Heart left ventricle (tissue), 16 donors: ENCODE results near the gene YPEL2. TPM values are rescaled to one million over a fixed set of nuclear protein-coding genes. Genes with fewer than 3 reads are reported as not detected.
"Not testable (repeated sequence)": the region's sequence is repeated elsewhere in the genome, so short reads cannot be mapped to it uniquely, and the experiment has no call there.

Experiments
- ATAC-seq, 4 donors: fragments of 200-7000 bp; cut with Tn5 transposase; one replicate each; pipeline ENCODE4 v1.9.1; 2020 to 2022; ENCODE audit warnings: moderate library complexity in 4 of 4, mild to moderate bottlenecking in 3 of 4, moderate number of reproducible peaks in 1 of 4
- DNase-seq, 5 donors: peaks; one replicate each; pipeline ENCODE4 v3.0.0-alpha.2; 2020
- H3K27ac ChIP-seq, 12 donors: fragments of 200-600 bp; sonication (generic) in 4 of 12; one replicate each; pipeline versions ENCODE4 v1.5.0 to v1.8.0; 2016 to 2022; ENCODE audit warnings: mild to moderate bottlenecking in 2 of 12
- H3K27me3 ChIP-seq, 9 donors: fragments of 200-600 bp; sonication (generic) in 2 of 9; one replicate each; pipeline versions ENCODE4 v1.5.1 to v1.8.0; 2016 to 2022; ENCODE audit warnings: mild to moderate bottlenecking in 3 of 9
- H3K36me3 ChIP-seq, 9 donors: fragments of 200-600 bp; sonication (generic) in 2 of 9; one replicate each; pipeline versions ENCODE4 v1.5.0 to v1.8.0; 2018 to 2022; ENCODE audit warnings: mild to moderate bottlenecking in 2 of 9
- H3K4me1 ChIP-seq, 12 donors: fragments of 200-600 bp; sonication (generic) in 4 of 12; one replicate each; pipeline versions ENCODE4 v1.5.0 to v1.8.0; 2016 to 2022; ENCODE audit warnings: mild to moderate bottlenecking in 3 of 12
- H3K4me3 ChIP-seq, 12 donors: fragments of 200-600 bp; sonication (generic) in 4 of 12; one replicate each; pipeline versions ENCODE4 v1.5.0 to v1.8.0; 2017 to 2022; ENCODE audit warnings: mild to moderate bottlenecking in 9 of 12, moderate library complexity in 4 of 12
- H3K9me3 ChIP-seq, 12 donors: fragments of 200-600 bp; sonication (generic) in 4 of 12; one replicate each; pipeline versions ENCODE4 v1.5.0 to v1.8.0; 2016 to 2022; ENCODE audit warnings: mild to moderate bottlenecking in 1 of 12
- POLR2A ChIP-seq, 2 donors: fragments of 450-650 bp; IDR thresholded peaks; one replicate each; pipeline ENCODE4 v1.6.1; 2017; ENCODE audit warnings: antibody characterized with exemption in 2 of 2, mild to moderate bottlenecking in 2 of 2, moderate library complexity in 2 of 2
- WGBS, 4 donors: extraction: QIAGEN DNeasy Blood & Tissue Kit in 2 of 4; methylation state at CpG; one replicate each; pipeline versions ENCODE4 v1.1.5 to v1.1.7; 2013 to 2018; 5-methylcytosine and 5-hydroxymethylcytosine counted together
- intact Hi-C, 10 donors: fragments of 100-400 bp; cut with DNase I; formaldehyde crosslinking; loops; one replicate each; pipeline versions ENCODE4 v1.11.1 to v1.14.2; 2022
- polyA plus RNA-seq, 2 donors: library from polyadenylated mRNA; stranded (reverse); fragments of 200-250 nt; gene quantifications; one replicate each; pipeline ENCODE4 v1.2.3, GENCODE V29; 2013
- total RNA-seq, 9 donors: library from RNA; depleted of rRNA in 2 of 9; stranded (reverse); fragments of >200 nt in 2 of 9; fragmentation: NEBNext Ultra II Directional in 3 of 9; extraction: Animal tissue kit (Norgen Biotek cat#: 25700) in 3 of 9; gene quantifications; one replicate each; pipeline versions ENCODE4 v1.1.0 to v1.2.4, GENCODE V29; 2016 to 2023
- TF ChIP-seq, protein P1 (sequence below), 12 donors: fragments of 200-600 bp; sonication (generic) in 4 of 12; IDR thresholded peaks; one replicate each; pipeline versions ENCODE4 v1.5.0 to v1.8.0; 2018 to 2022; ENCODE audit warnings: antibody characterized with exemption in 12 of 12, mild to moderate bottlenecking in 5 of 12
- donor health status: ischemic (EF 13 %, LVEDD 7.1; RV severe dilation, severe dysfunction).
- donor health status: healthy with polysubstance abuse.
- donor health status: DM: no; HTN: yes; CAD: no.
- donor health status: DM: no; HTN: no; CAD: no.
- donor health status: ischemic (EF 25% LVEDD 6.9; RV normal size, moderate dysfunction).
- donor health status: ischemic (EF 25% LVEDD 5.7; RV mildly dilated, moderate dysfunction).
- donor health status: healthy.
- donor health status: DM: yes; HTN: yes; CAD: no.
- donor health status: ischemic (EF 35%, LVEDD 5.7; RV mildly dilated, moderate dysfunction).
- donor health status: nonischemic (EF 11% LVEDD 7.7; RV severe dilation, severe dysfunction).
- donor health status: DM: yes; HTN: yes; CAD: no.
- donor health status: PGD.
- donor health status: ischemic (EF 29% LVEDD 5.4; RV normal size, mild dysfunction).
- donor health status: nonischemic (EF 23%, LVEDD 6.1; RV moderate dilation, normal function).

YPEL2 gene
- total and polyA plus RNA-seq, 11 donors, result 11.6 to 65.5 (median 33.9) TPM

- ATAC-seq (no peak), DNase-seq (no peak)
- Histone ChIP-seq H3K27me3 (no peaks in the 10 kb centered on the region), H3K9me3 (no peaks in the 10 kb centered on the region), H3K27ac (peak overlapping the region in 2 of 12 donors; percentile 38 to 83), H3K4me1 (peaks cover 0 to 36% (median 0%) of the 10 kb centered on the region in 12 donors), H3K36me3 (no peaks in the 10 kb centered on the region), H3K4me3 (no peak overlapping the region)
- intact Hi-C loops, result no loop called here
- WGBS, 4 donors, result 78 to 88% (median 83%) methylated on average over 3 of the region's 3 CpGs
- no peak for TF ChIP-seq POLR2A (IDR thresholded peaks at IDR 0.05)
- TF ChIP-seq, protein P1, sequence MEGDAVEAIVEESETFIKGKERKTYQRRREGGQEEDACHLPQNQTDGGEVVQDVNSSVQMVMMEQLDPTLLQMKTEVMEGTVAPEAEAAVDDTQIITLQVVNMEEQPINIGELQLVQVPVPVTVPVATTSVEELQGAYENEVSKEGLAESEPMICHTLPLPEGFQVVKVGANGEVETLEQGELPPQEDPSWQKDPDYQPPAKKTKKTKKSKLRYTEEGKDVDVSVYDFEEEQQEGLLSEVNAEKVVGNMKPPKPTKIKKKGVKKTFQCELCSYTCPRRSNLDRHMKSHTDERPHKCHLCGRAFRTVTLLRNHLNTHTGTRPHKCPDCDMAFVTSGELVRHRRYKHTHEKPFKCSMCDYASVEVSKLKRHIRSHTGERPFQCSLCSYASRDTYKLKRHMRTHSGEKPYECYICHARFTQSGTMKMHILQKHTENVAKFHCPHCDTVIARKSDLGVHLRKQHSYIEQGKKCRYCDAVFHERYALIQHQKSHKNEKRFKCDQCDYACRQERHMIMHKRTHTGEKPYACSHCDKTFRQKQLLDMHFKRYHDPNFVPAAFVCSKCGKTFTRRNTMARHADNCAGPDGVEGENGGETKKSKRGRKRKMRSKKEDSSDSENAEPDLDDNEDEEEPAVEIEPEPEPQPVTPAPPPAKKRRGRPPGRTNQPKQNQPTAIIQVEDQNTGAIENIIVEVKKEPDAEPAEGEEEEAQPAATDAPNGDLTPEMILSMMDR (IDR thresholded peaks at IDR 0.05), result no peak
Observed at GRCh38 chr17:59287891-59288290, 43.6 kb upstream of the YPEL2 start.

GRCh38 chr17:59289981-59290301 is 41.5 kb upstream of the YPEL2 start:
- DNase-seq (no peak), ATAC-seq (no peak)
- H3K4me3 ChIP-seq, result no peak overlapping the region
- H3K4me1 ChIP-seq, result peaks cover 0 to 31% (median 0%) of the 10 kb centered on the region in 12 donors
- H3K36me3 ChIP-seq, result no peaks in the 10 kb centered on the region
- no peak overlapping the region for H3K27ac ChIP-seq
- H3K27me3 ChIP-seq, result no peaks in the 10 kb centered on the region
- intact Hi-C loops, result no loop called here
- H3K9me3 ChIP-seq, result no peaks in the 10 kb centered on the region
- TF ChIP-seq POLR2A (IDR thresholded peaks at IDR 0.05), result no peak
- TF ChIP-seq, protein P1 (IDR thresholded peaks at IDR 0.05), result no peak
- 56 to 62% (median 60%) methylated on average over 3 of the region's 3 CpGs for WGBS, 4 donors

DNA sequence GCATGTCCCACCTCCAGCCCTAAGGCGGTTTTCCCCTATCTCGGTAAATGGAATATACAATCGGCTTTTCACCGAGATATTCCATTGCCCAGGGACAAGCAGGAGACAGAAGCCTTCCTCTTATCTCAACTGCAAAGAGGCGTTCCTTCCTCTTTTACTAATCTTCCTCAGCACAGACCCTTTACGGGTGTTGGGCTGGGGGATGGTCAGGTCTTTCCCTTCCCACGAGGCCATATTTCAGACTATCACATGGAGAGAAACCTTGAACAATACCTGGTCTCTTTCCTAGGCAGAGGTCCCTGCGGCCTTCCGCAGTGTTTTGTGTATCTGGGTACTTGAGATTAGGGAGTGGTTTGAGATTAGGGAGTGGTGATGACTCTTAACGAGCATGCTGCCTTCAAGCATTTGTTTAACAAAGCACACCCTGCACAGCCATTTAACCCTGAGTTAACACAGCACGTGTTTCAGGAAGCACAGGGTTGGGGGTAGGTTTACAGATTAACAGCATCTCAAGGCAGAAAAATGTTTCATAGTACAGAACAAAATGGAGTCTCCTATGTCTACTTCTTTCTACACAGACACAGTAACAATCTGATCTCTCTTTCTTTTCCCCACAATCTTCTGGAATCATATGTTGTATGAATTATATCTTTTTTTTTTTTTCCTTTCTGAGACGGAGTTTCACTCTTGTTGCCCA is 41.0 kb upstream of the YPEL2 start:
- ATAC-seq, H3K27me3 ChIP-seq, H3K9me3 ChIP-seq, intact Hi-C loops, H3K4me3 ChIP-seq, DNase-seq, H3K36me3 ChIP-seq, H3K27ac ChIP-seq: not testable (repeated sequence)
- H3K4me1 ChIP-seq, result peaks cover 0 to 30% (median 0%) of the 10 kb centered on the region in 12 donors
- WGBS, 4 donors, result 16 to 20% (median 18%) methylated on average over 12 of the region's 12 CpGs

GRCh38 chr17:59292174-59292523 is 39.3 kb upstream of the YPEL2 start:
- peaks cover 0 to 27% (median 0%) of the 10 kb centered on the region in 12 donors for H3K4me1 ChIP-seq
- DNase-seq (no peak), ATAC-seq (no peak)
- H3K4me3 ChIP-seq, result no peak overlapping the region
- H3K36me3 ChIP-seq, result no peaks in the 10 kb centered on the region
- no peaks in the 10 kb centered on the region for H3K27me3 ChIP-seq
- no peaks in the 10 kb centered on the region for H3K9me3 ChIP-seq
- 10 to 43% (median 33%) methylated on average over 1 of the region's 1 CpG for WGBS, 4 donors
- TF ChIP-seq, protein P1 (IDR thresholded peaks at IDR 0.05), result no peak
- no peak for TF ChIP-seq POLR2A (IDR thresholded peaks at IDR 0.05)
- intact Hi-C loops, result no loop called here
- H3K27ac ChIP-seq, result no peak overlapping the region

DNA sequence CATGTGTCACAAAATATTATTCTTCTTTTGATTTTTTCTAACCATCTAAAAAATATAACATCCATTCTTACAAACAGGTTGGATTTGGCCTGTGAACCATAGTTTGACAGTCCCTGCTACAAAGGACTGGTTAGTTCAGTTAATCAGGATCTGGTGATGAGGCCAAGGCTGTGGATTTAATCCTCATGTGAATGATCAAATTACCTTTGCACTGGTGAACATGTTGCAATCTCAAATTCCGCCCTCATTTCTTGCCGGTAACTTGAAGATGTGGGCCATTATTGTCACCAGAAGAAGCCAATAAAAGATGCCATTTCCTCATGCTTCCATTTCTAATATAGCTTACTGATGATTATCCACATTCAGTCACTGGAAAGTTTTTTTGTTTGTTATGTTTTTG is 35.3 kb upstream of the YPEL2 start:
- WGBS, 4 donors, result 93 to 100% (median 97%) methylated on average over 2 of the region's 2 CpGs
- no peak overlapping the region for H3K4me3 ChIP-seq
- no peaks in the 10 kb centered on the region for H3K36me3 ChIP-seq
- TF ChIP-seq, protein P1 (IDR thresholded peaks at IDR 0.05), result no peak
- no peaks in the 10 kb centered on the region for H3K27me3 ChIP-seq
- no peak for ATAC-seq
- no peak for DNase-seq
- H3K27ac ChIP-seq, result no peak overlapping the region
- H3K4me1 ChIP-seq, result no peaks in the 10 kb centered on the region
- intact Hi-C loops, result no loop called here
- no peaks in the 10 kb centered on the region for H3K9me3 ChIP-seq
